HS-27A (cell line): ENCODE data around the gene CSGALNACT2.

Experiments
- DNase-seq: peaks from one replicate; pipeline ENCODE4 v3.0.0-alpha.2; 2012; ENCODE audit warnings: low read depth, missing footprints

Gene CSGALNACT2

DNA sequence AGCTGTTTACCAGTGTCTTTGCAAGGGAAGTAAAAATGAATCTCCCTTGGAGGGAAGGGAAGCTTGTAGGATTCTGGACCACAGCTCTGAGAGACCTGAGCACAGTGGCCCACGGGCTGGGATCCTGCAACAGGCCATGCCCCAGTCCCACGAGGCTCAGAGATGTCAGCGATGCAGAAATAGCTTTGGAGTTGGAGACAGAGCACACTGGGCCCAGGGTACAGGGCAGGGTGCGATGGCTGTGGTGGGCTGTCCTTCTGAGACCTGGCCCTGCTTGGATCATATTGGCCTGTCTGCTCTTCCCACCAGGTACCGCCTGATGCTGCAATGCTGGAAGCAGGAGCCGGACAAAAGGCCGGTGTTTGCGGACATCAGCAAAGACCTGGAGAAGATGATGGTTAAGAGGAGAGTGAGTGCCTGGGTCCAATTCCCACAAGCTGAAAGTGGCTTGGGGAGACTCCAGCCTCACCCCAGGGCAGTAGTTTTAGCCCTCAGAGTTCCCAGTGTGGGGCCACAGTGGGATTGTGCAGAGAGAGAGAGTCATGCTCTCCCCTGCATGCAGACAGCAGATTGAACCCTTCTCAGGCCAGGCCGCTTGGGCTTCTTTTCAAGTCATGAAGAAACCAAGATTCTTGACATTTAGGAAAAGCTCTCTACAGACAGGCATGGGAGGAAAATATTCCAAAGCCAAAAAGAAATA lies 13.5 kb upstream of the CSGALNACT2 start:
- no peak for DNase-seq

- DNase-seq, result no peak
These were observed 12.9 kb upstream of the CSGALNACT2 start for GRCh38 chr10:43125274-43125845.

DNA sequence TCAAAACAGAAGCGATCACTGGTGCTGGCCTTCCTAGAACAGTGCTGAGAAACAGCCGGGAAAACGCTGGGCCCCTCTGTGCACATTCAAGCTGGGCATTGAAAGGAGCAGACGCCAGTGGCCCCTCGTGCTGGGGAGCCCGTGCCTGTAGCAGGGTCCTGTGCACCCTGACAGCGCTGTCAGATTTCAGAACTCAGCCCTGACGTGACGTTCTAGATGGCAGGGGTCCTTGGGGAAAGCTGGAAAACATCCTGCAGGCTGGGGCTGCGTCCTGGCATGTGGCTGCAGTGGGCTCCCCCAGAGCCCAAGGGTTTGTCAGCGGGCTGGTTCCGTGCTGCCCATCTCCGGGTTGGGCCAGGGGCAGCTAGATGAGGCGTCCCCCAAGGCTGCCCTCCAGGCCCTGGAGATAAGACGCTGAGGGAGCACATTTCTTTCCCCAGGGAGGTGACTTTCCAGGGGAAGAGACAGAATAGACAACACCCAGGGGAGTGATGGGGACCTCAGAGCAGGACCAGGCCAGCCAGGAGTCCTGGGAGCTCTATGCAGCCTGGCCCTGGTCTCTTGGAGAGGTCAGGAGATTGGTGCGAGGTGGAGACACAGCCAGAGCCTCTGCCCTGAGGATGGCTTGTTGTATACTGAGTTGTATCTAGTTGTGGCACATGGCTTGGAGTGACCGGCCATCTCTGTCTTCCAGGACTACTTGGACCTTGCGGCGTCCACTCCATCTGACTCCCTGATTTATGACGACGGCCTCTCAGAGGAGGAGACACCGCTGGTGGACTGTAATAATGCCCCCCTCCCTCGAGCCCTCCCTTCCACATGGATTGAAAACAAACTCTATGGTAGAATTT lies 12.1 kb upstream of the CSGALNACT2 start:
- DNase-seq, result no peak

- no peak for DNase-seq
These were observed 11.4 kb upstream of the CSGALNACT2 start for GRCh38 chr10:43126759-43127424.

DNA sequence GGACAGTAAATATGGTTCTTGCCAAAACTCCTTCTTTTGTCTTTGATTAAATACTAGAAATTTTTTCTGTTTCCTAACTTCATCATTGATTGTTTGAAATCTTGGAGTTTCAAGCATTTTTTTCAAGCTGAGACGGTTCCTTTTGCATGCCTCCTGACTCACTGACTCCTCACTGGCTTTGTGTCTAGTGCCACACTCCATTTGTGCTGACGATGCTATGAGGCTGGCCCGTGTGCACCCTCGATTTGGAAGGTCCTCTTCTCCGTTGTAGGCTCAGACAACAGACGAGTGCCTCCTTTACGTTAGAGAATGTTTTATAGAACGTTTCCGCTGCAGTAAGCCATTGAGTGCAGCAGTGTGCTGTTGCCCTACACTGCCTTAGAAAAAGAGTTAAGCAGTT lies 10.8 kb upstream of the CSGALNACT2 start:
- no peak for DNase-seq

GRCh38 chr10:43128331-43128730 lies 9.9 kb upstream of the CSGALNACT2 start:
- DNase-seq, result no peak

GRCh38 chr10:43128958-43129706 lies 9.1 kb upstream of the CSGALNACT2 start:
- DNase-seq, result no peak

DNA sequence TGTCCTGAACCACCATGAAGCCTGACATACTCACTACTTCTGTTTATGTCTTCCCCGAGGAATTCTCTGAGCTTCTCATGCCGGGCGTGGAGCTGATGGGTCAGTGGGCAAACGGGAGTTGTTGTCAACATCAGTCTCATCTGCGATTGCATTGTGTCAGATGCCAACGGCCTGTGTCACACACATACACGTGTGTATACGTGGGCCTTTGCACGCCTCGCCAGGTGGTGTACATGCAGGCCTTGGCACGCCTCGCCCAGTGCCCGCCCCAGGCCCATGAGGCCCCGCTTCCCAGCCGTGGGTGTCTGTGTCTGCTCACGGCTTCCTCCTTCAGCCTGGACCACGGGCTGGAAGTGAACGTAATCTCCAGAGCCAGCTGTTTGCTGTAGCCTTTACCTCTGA lies 7.5 kb upstream of the CSGALNACT2 start:
- DNase-seq, result no peak

DNA sequence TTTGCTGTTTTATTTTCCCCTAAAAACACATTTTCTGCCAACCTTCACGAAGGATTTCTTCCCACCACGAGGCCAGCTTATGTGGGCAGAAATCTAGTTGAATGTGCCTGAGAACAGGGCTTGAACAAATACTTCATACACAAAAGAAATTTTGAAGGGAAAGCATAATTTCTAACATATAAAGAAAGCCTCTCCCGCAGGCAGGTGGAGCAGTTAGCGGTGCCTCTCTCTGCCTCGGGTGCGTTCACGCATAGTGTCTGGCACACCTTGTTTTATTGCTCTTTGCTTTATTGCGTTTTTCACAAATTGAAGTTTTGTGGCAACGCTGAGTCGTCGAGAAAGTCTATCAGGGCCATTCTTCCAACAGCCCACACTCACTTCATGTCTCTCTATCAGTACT lies 7.0 kb upstream of the CSGALNACT2 start:
- DNase-seq, result no peak

GRCh38 chr10:43131906-43132305 lies 6.3 kb upstream of the CSGALNACT2 start:
- no peak for DNase-seq

DNA sequence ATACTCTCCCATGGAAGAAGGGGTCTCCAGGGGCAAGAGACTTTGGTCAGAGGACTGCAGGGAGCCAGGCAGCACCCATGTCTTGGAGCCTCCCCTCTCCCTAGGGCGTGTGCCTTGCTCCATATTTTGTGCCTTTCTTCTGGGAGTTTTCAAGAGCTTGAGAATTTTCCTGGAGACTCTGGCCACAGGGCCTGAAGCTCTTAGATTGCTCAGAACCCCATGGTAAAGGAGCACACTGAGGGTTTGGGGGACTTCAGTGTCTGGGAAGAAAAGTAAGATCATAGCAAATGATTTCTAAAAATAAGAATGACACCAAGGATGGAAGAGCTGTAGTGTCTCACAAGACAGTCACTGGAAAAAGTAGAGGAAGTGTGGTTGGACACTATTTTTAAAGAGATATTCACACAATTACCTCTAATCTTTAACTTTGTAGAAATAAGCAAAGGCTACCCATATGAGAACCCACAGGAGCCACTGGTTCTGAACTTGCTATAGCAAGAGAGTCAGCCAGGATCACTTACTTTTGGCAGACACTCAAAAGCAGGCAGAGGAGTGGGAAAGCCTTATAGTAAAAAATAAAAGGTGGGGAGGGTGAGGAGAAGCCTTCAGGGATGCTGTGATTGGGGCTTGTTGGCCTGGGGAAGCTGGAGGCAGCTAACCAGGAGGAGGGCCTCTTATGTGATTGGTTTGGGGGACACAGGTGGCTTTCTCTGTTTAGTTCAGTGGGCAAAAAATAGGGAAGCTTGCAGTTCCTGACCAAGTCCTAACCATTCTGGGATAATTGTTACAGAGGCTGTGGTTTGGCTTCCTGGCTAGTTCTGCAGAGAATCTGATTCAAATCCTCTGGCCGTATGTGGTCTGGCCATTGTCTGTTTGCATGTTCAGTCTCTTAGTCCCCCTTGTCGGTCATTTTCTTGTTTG lies 5.1 kb upstream of the CSGALNACT2 start:
- no peak for DNase-seq

DNA sequence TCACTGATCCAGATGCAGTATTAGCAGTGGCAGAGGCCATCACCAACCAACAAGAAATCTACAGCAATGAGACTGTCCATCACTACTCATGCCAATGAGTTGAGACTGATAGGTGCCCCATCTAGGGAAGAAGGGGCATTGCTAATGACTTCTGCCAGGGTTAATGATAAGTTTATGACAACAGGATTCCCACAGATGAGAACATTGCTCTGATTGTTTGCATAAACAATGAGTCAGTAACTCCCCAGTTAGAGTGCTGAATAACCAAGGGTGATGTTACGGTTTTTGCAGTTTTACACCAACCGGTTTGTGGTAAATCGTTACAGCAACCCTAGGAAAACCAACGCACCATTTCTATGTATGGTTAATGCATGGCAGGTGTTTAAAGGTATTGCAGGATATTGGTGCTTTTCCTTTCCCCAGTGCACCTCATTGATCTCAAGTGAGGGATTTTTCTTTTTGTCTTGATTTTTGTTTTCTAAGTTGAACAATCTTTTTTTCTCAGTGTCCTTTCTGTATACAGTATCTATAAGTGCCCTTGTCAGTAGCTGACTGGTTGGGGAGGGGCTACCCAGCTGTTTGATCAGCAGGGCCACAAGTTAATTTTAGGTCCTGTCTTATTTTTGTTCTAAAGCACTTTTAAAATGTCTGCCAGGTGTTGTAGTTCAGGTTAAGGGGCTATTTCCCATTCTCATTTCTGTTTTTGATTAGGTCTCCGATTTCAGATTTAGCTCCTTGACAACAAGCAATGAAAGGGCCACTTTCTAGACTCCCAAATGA lies 3.9 kb upstream of the CSGALNACT2 start:
- no peak for DNase-seq

DNA sequence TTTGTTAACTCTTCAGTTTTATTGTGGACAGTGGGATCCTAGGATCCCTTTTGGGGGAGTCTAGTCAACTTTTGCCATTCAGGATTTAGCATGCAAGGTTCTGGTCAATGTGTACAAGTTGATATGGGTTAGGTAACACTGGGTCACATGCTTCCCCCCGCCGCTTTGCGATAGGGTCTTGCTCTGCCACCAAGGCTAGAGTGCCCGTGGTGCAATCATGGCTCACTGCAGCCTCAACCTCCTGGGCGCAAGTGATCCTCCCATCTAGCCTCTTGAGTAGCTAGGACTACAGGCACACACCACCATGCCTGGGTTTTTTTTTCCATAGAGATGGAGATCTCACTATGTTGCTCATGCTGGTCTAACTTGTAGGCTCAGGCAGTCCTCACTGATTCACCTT lies 3.2 kb upstream of the CSGALNACT2 start:
- DNase-seq, result no peak

GRCh38 chr10:43135656-43136055 lies 2.6 kb upstream of the CSGALNACT2 start:
- no peak for DNase-seq

DNA sequence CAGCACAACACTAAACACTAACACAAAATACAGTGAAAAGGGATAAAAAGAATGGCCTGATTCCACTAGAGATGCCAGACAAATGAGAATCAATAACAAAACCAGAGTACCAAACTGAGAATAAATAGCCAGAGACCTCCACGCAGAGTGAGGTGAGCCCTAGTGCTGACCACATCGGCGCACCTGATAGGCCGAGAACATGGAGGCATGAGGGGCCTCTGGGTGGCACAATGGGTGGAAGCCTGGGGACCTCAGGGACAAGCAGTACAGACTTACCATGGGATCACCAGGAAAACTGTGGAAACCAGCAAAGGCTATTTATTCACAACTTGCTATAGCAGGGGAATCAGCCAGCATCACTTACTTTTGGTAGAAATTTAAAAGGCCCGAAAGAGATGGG lies 1.8 kb upstream of the CSGALNACT2 start:
- DNase-seq, result no peak

GRCh38 chr10:43136995-43137716 lies 1.1 kb upstream of the CSGALNACT2 start:
- no peak for DNase-seq

DNA sequence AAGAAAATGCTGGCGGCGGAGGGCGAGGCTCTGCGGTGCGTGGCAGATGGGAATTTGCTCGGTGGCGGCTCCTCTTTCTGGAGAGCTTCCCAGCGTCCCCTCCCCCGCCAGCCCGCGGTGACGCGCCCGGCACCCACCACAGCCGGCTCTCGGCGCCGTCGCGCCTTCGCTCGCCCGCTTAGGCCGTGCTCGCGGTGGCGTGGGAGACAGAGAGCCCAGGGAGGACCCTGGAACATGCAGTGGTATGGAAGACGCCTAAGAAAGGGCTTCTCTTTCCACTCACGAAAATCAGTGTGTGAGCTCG lies 576 bp upstream of the CSGALNACT2 start:
- DNase-seq, result no peak

DNA sequence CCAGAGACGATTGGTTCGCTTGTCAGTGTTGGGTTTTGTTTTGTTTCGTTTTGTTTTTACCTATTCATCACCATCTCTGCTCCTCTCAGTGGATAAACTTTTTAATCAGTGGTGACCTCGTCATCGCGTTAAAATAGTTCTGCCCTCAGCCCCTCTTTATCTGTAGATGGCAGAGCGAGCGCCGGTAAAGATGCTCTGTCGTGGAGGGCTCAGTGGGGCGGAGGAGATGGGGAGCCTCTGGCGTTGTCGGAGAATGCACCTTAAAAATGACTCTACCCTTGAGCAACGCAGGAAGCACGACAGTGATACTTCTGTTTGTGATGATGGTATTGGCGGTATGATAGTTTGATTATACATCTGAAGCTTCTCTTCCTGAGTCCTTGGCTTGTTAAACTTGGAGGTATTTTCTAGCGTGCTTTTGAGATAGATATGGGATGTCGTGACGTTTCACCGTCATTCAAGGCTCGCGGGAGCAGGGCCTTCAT lies 554 bp downstream of the CSGALNACT2 start:
- DNase-seq, result no peak

DNA sequence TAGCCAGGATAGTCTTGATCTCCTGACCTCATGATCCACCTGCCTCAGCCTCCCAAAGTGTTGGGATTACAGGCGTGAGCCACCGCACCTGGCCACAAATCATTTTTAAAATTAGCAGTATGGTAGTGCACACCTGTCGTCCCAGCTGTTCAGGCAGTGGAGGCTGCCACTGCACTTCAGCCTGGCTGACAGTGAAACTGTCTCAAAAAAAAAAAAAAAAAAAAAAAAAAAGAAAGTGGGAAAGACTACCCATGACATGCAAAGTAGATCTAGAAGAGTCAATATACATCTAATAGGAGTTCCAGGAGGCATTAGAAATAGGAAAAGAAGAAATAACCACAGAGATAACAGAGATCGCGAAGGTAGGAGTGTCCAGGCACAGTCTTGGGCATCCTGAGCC lies 3.2 kb downstream of the CSGALNACT2 start:
- DNase-seq, result no peak
